Mesenteric fat pad (tissue), 1 donor: ENCODE results near the gene RAB30. TPM values are rescaled to one million over a fixed set of nuclear protein-coding genes. Genes with fewer than 3 reads are reported as not detected.
"Not testable (repeated sequence)": the region's sequence is repeated elsewhere in the genome, so short reads cannot be mapped to it uniquely, and the experiment has no call there.

Experiments
- DNase-seq: peaks from one replicate; pipeline ENCODE4 v3.0.0-alpha.2; 2020; ENCODE audit warnings: low spot score
- total RNA-seq: library from RNA; stranded (reverse); fragmentation: NEBNext Ultra II Directional; extraction: Animal tissue kit (Norgen Biotek cat#: 25700); gene quantifications from one replicate; pipeline ENCODE4 v1.2.1, GENCODE V29; 2021
- donor health status: DM: yes; HTN: yes; CAD: no.

The RAB30 gene
- total RNA-seq, 1 donor from 2014 or later: 33.9 TPM

GRCh38 chr11:82988936-82989627 is 82.6 kb downstream of the RAB30 start:
- DNase-seq: no peak

GRCh38 chr11:82987997-82988396 is 83.7 kb downstream of the RAB30 start:
- DNase-seq: no peak

- DNase-seq: no peak
These were observed 85.3 kb downstream of the RAB30 start for GRCh38 chr11:82986446-82986845.

GRCh38 chr11:82981852-82982251 is 89.8 kb downstream of the RAB30 start:
- no peak for DNase-seq

- no peak for DNase-seq
These were observed 90.8 kb downstream of the RAB30 start for GRCh38 chr11:82980947-82981346.

GRCh38 chr11:82980292-82980691 is 91.4 kb downstream of the RAB30 start:
- no peak for DNase-seq

- DNase-seq: no peak
These were observed 91.9 kb downstream of the RAB30 start for GRCh38 chr11:82979824-82980223.

GRCh38 chr11:82978422-82979099 is 93.1 kb downstream of the RAB30 start:
- no peak for DNase-seq

GRCh38 chr11:82976786-82977185 is 94.9 kb downstream of the RAB30 start:
- DNase-seq: no peak

GRCh38 chr11:82975882-82976281 is 95.8 kb downstream of the RAB30 start:
- DNase-seq: no peak

- DNase-seq: no peak
These were observed 96.8 kb downstream of the RAB30 start for GRCh38 chr11:82974851-82975250.

GRCh38 chr11:82974135-82974534 is 97.6 kb downstream of the RAB30 start:
- DNase-seq: no peak

GRCh38 chr11:82972103-82972502 is 99.6 kb downstream of the RAB30 start:
- DNase-seq: no peak

- not testable (repeated sequence) for DNase-seq
These were observed 100.2 kb downstream of the RAB30 start for GRCh38 chr11:82971519-82971946.

- not testable (repeated sequence) for DNase-seq
These were observed 101.1 kb downstream of the RAB30 start for GRCh38 chr11:82970507-82971083.

GRCh38 chr11:82969811-82970210 is 101.9 kb downstream of the RAB30 start:
- DNase-seq: no peak

GRCh38 chr11:82967381-82967780 is 104.3 kb downstream of the RAB30 start:
- DNase-seq: no peak

GRCh38 chr11:82962021-82962420 is 109.7 kb downstream of the RAB30 start:
- not testable (repeated sequence) for DNase-seq

- no peak for DNase-seq
These were observed 110.9 kb downstream of the RAB30 start for GRCh38 chr11:82960779-82961143.

- DNase-seq: no peak
These were observed 111.5 kb downstream of the RAB30 start for GRCh38 chr11:82959987-82960778.

GRCh38 chr11:82955736-82956453 is 115.8 kb downstream of the RAB30 start:
- DNase-seq: not testable (repeated sequence)
